Neuronal stem cell (in vitro differentiated cells): ENCODE data around the gene MAPK8IP1.
A peak's percentile ranks its signal among the peaks of the same experiment; 100 is the strongest.

ENCODE experiments used
- DNase-seq: peaks from one replicate; pipeline ENCODE4 v3.0.0-alpha.2; 2013; ENCODE audit warnings: low spot score
- H2AFZ ChIP-seq: one replicate; pipeline ENCODE4 v1.6.1; 2013; ENCODE audit warnings: mild to moderate bottlenecking, low read length, inconsistent platforms
- H2AK5ac ChIP-seq: 2 replicates; pipeline ENCODE4 v1.6.1; 2013; ENCODE audit warnings: low read depth, mild to moderate bottlenecking, inconsistent platforms, low read length, moderate library complexity, mixed read lengths
- H2BK120ac ChIP-seq: 2 replicates; pipeline ENCODE4 v1.6.1; 2013; ENCODE audit warnings: low read depth, mild to moderate bottlenecking, inconsistent platforms, low read length, moderate library complexity, mixed read lengths
- H2BK12ac ChIP-seq: one replicate; pipeline ENCODE4 v1.6.1; 2013; ENCODE audit warnings: low read length, inconsistent platforms
- H2BK15ac ChIP-seq: 2 replicates; pipeline ENCODE4 v1.6.1; 2013; ENCODE audit warnings: mild to moderate bottlenecking, low read length, inconsistent platforms, mixed read lengths
- H2BK5ac ChIP-seq: one replicate; pipeline ENCODE4 v1.6.1; 2013; ENCODE audit warnings: inconsistent platforms, mild to moderate bottlenecking, low read length, moderate library complexity
- H3K14ac ChIP-seq: one replicate; pipeline ENCODE4 v1.6.1; 2013; ENCODE audit warnings: low read length, inconsistent platforms
- H3K18ac ChIP-seq: 2 replicates; pipeline ENCODE4 v1.6.1; 2013; ENCODE audit warnings: low read length, inconsistent platforms
- H3K23ac ChIP-seq: 2 replicates; pipeline ENCODE4 v1.6.1; 2013; ENCODE audit warnings: low read depth, mild to moderate bottlenecking, mixed read lengths, low read length, inconsistent platforms; ENCODE audit not compliant: poor library complexity
- H3K27ac ChIP-seq: replicated peaks from 3 replicates; pipeline ENCODE4 v1.5.1; 2013; ENCODE audit warnings: low read length, inconsistent platforms
- H3K27me3 ChIP-seq, 3 experiments: 2 replicates each; pipeline ENCODE4 v1.6.1; 2013; ENCODE audit warnings: low read length in 3 of 3, mild to moderate bottlenecking in 2 of 3, inconsistent platforms in 1 of 3, low read depth in 1 of 3, mixed read lengths in 1 of 3, moderate library complexity in 1 of 3; ENCODE audit not compliant: control insufficient read depth in 3 of 3, insufficient read depth in 3 of 3
- H3K36me3 ChIP-seq, 2 donors: replicated peaks in 1 of 2; 2 replicates each; pipeline ENCODE4 v1.6.1; 2013; ENCODE audit warnings: low read length in 2 of 2; ENCODE audit not compliant: control insufficient read depth in 2 of 2, insufficient read depth in 2 of 2
- H3K4ac ChIP-seq: 2 replicates; pipeline ENCODE4 v1.6.1; 2013; ENCODE audit warnings: inconsistent platforms, mild to moderate bottlenecking, low read length, moderate library complexity
- H3K4me1 ChIP-seq, 2 donors: 1 replicate in 1 of 2; 2 replicates in 1 of 2; pipeline ENCODE4 v1.6.1; 2013; ENCODE audit warnings: low read length in 2 of 2, low read depth in 1 of 2; ENCODE audit not compliant: control insufficient read depth in 2 of 2, insufficient read depth in 1 of 2
- H3K4me2 ChIP-seq: one replicate; pipeline ENCODE4 v1.6.1; 2013; ENCODE audit warnings: mild to moderate bottlenecking, low read length, inconsistent platforms; ENCODE audit not compliant: insufficient read depth, poor library complexity, severe bottlenecking
- H3K4me3 ChIP-seq, 2 donors: 2 replicates each; pipeline ENCODE4 v1.5.1; 2013; ENCODE audit warnings: low read length in 2 of 2, mild to moderate bottlenecking in 2 of 2, inconsistent platforms in 1 of 2, moderate library complexity in 1 of 2
- H3K79me1 ChIP-seq: one replicate; pipeline ENCODE4 v1.6.1; 2013; ENCODE audit warnings: low read depth, mild to moderate bottlenecking, inconsistent platforms, low read length, moderate library complexity
- H3K9ac ChIP-seq: one replicate; pipeline ENCODE4 v1.6.1; 2013; ENCODE audit warnings: mild to moderate bottlenecking, low read depth, low read length, inconsistent platforms; ENCODE audit not compliant: poor library complexity
- H3K9me3 ChIP-seq, 2 donors: replicated peaks in 1 of 2; 2 replicates each; pipeline versions ENCODE3 to v1.6.1; 2013; ENCODE audit warnings: low read length in 2 of 2, mild to moderate bottlenecking in 2 of 2, inconsistent platforms in 1 of 2, low read depth in 1 of 2, mixed read lengths in 1 of 2, moderate library complexity in 1 of 2; ENCODE audit not compliant: control insufficient read depth in 2 of 2, insufficient read depth in 1 of 2
- H4K8ac ChIP-seq: one replicate; pipeline ENCODE4 v1.6.1; 2013; ENCODE audit warnings: low read depth, mild to moderate bottlenecking, inconsistent platforms, low read length, moderate library complexity
- H4K91ac ChIP-seq: one replicate; pipeline ENCODE4 v1.6.1; 2013; ENCODE audit warnings: low read length, low read depth, mild to moderate bottlenecking, inconsistent platforms; ENCODE audit not compliant: poor library complexity
- WGBS, 2 donors: extraction: QIAGEN DNeasy Blood & Tissue Kit; methylation state at CpG; one replicate each; pipeline ENCODE4 v1.1.7; 2013; ENCODE audit warnings: missing lambda C conversion rate in 2 of 2, mixed read lengths in 1 of 2; ENCODE audit not compliant: insufficient read length in 2 of 2, insufficient replicate concordance in 1 of 2; ENCODE audit errors: extremely low coverage in 2 of 2; 5-methylcytosine and 5-hydroxymethylcytosine counted together

MAPK8IP1 gene

DNA sequence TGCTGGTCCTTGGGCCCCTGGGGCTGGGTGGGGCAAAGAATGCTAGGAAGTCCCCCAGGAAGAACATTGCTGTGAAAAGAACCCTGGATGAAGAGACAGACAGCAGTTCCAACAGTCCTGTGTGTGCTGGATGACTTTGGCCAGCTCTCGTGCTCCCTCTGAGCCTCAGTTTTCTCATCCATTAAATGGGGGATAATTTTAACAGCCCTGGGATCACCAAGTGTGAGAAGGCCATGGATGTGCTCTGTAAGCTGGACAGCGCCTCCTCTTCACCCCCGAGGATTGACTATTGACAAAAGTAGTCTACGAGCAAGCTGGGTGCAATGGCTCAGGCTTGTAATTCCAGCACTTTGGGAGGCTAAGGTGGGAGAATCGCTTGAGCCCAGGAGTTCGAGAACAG is 39.5 kb downstream of the MAPK8IP1 start:
- H3K18ac ChIP-seq: no peak overlapping the region
- H2BK120ac ChIP-seq: no peak overlapping the region
- no peaks in the 10 kb centered on the region for H3K9me3 ChIP-seq
- DNase-seq: no peak
- no peak overlapping the region for H3K14ac ChIP-seq
- H2BK15ac ChIP-seq: peak overlapping the region; percentile 14
- no peak overlapping the region for H3K9ac ChIP-seq
- peaks cover 7% of the 10 kb centered on the region for H3K79me1 ChIP-seq
- no peak overlapping the region for H2BK5ac ChIP-seq
- no CpG with 5 or more reads among the region's 6 CpGs for WGBS, 2 donors
- H3K27me3 ChIP-seq: peaks cover 0 to 56% (median 13%) of the 10 kb centered on the region in 3 experiments
- H2AFZ ChIP-seq: no peak overlapping the region
- no peak overlapping the region for H2BK12ac ChIP-seq
- H3K4me2 ChIP-seq: no peak overlapping the region
- H4K91ac ChIP-seq: no peak overlapping the region
- H3K27ac ChIP-seq: no peak overlapping the region
- H3K4me1 ChIP-seq: peaks cover 14 to 15% of the 10 kb centered on the region in 2 donors
- no peak overlapping the region for H4K8ac ChIP-seq
- H2AK5ac ChIP-seq: no peak overlapping the region
- no peak overlapping the region for H3K4ac ChIP-seq
- H3K4me3 ChIP-seq: no peak overlapping the region
- H3K36me3 ChIP-seq: no peaks in the 10 kb centered on the region
- H3K23ac ChIP-seq: no peak overlapping the region

DNA sequence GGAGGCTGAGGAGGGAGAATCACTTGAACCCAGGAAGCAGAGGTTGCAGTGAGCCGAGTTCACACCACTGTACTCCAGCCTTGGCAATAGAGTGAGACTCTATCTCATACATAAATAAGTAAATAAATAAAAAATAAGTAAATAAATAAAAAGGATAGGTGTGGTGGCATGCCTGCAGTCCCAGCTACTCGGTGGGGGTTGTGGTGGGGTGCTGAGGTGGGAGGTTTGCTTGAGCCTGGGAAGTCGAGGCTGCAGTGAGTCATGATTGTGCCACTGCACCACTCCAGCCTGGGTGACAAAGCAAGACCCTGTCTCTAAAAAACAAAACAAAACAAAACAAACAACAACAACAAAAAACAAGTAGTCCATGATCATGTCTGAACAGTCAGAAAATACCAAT is 40.1 kb downstream of the MAPK8IP1 start:
- Histone ChIP-seq H3K27me3 (peaks cover 0 to 50% (median 13%) of the 10 kb centered on the region in 3 experiments), H2BK15ac (no peak overlapping the region), H3K27ac (no peak overlapping the region), H3K14ac (no peak overlapping the region), H3K36me3 (peaks cover 0 to 1% of the 10 kb centered on the region in 2 donors), H3K4me2 (no peak overlapping the region), H2AK5ac (no peak overlapping the region), H3K9me3 (no peaks in the 10 kb centered on the region), H2BK5ac (no peak overlapping the region), H3K9ac (no peak overlapping the region), H3K79me1 (peaks cover 7% of the 10 kb centered on the region), H2BK120ac (no peak overlapping the region), H2BK12ac (no peak overlapping the region), H3K18ac (no peak overlapping the region), H3K4me3 (no peak overlapping the region), H2AFZ (no peak overlapping the region), H4K8ac (no peak overlapping the region), H3K4me1 (peaks cover 9 to 10% of the 10 kb centered on the region in 2 donors), H4K91ac (no peak overlapping the region), H3K23ac (no peak overlapping the region), H3K4ac (no peak overlapping the region)
- DNase-seq: no peak
- WGBS, 2 donors: no CpG with 5 or more reads among the region's 3 CpGs

DNA sequence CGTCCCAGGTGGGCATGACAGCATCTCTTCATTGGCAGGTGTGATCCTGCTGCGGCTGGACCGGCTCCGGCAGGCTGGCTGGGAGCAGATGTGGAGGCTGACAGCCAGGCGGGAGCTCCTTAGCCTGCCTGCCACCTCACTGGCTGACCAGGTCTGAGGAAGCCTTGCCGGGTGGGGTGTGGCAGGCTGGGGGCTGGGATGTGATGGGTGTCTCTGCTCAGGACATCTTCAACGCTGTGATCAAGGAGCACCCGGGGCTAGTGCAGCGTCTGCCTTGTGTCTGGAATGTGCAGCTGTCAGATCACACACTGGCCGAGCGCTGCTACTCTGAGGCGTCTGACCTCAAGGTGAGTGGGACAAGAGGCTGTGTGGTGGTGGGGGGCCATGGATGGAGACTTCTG is 40.5 kb downstream of the MAPK8IP1 start:
- Histone ChIP-seq H2BK5ac (peak overlapping the region; percentile 54), H3K4me1 (peaks cover 5 to 7% of the 10 kb centered on the region in 2 donors), H3K27me3 (peaks cover 0 to 45% (median 13%) of the 10 kb centered on the region in 3 experiments), H3K4me2 (no peak overlapping the region), H3K79me1 (peaks cover 7% of the 10 kb centered on the region), H2BK12ac (no peak overlapping the region), H3K9me3 (no peaks in the 10 kb centered on the region), H2AK5ac (no peak overlapping the region), H3K36me3 (peaks cover 0 to 1% of the 10 kb centered on the region in 2 donors), H3K9ac (no peak overlapping the region), H2AFZ (no peak overlapping the region), H4K91ac (no peak overlapping the region), H2BK120ac (no peak overlapping the region), H4K8ac (no peak overlapping the region), H3K14ac (no peak overlapping the region), H3K4ac (no peak overlapping the region), H3K23ac (no peak overlapping the region), H2BK15ac (no peak overlapping the region), H3K18ac (peak overlapping the region; percentile 19), H3K27ac (no peak overlapping the region), H3K4me3 (no peak overlapping the region)
- DNase-seq: no peak
- WGBS, 2 donors: no CpG with 5 or more reads among the region's 12 CpGs

GRCh38 chr11:45926536-45927331 is 41.3 kb downstream of the MAPK8IP1 start:
- Histone ChIP-seq H2AK5ac (no peak overlapping the region), H2BK120ac (no peak overlapping the region), H2AFZ (no peak overlapping the region), H2BK12ac (peak overlapping the region; percentile 90), H3K18ac (peak overlapping the region; percentile 38), H3K23ac (no peak overlapping the region), H2BK15ac (no peak overlapping the region), H3K27me3 (peaks cover 0 to 38% (median 13%) of the 10 kb centered on the region in 3 experiments), H4K91ac (peak overlapping the region; percentile 92), H3K4me1 (peaks cover 0 to under 1% of the 10 kb centered on the region in 2 donors), H3K4ac (peak overlapping the region; percentile 23), H3K14ac (no peak overlapping the region), H2BK5ac (peak overlapping the region; percentile 54), H3K27ac (no peak overlapping the region), H4K8ac (no peak overlapping the region), H3K9ac (no peak overlapping the region), H3K36me3 (peaks cover 3 to 6% of the 10 kb centered on the region in 2 donors), H3K4me3 (no peak overlapping the region), H3K9me3 (no peaks in the 10 kb centered on the region), H3K4me2 (no peak overlapping the region), H3K79me1 (peaks cover 7% of the 10 kb centered on the region)
- WGBS, 2 donors: no CpG with 5 or more reads among the region's 12 CpGs
- no peak for DNase-seq
